RWPE2 (cell line): ENCODE measurements around the gene DRD4.

Experiments
- ATAC-seq: fragments of 200-7000 bp; cut with Tn5 transposase; 3 replicates; pipeline ENCODE4 v1.9.1; 2021; ENCODE audit warnings: low read depth
- DNase-seq: peaks from one replicate; pipeline ENCODE4 v3.0.0-alpha.2; 2020; ENCODE audit warnings: low spot score
- H3K27ac ChIP-seq: fragments of 450-650 bp; 2 replicates; pipeline ENCODE4 v1.5.1; 2017; ENCODE audit warnings: mild to moderate bottlenecking; ENCODE audit not compliant: poor library complexity, severe bottlenecking
- H3K27me3 ChIP-seq: fragments of 250-450 bp; sonication (Bioruptor Pico); 2 replicates; pipeline ENCODE4 v1.5.1; 2021; ENCODE audit warnings: mild to moderate bottlenecking, moderate library complexity; ENCODE audit not compliant: insufficient read depth, poor library complexity, severe bottlenecking
- H3K36me3 ChIP-seq: fragments of 250-450 bp; sonication (Bioruptor Pico); 2 replicates; pipeline ENCODE4 v1.5.1; 2020; ENCODE audit warnings: low read depth, mild to moderate bottlenecking, moderate library complexity
- H3K4me1 ChIP-seq: fragments of 250-450 bp; sonication (Bioruptor Pico); 2 replicates; pipeline ENCODE4 v1.5.1; 2021; ENCODE audit warnings: mild to moderate bottlenecking, moderate library complexity; ENCODE audit not compliant: insufficient read depth, poor library complexity, severe bottlenecking
- H3K4me3 ChIP-seq: fragments of 250-450 bp; sonication (Bioruptor Pico); 2 replicates; pipeline ENCODE4 v1.5.1; 2021; ENCODE audit warnings: mild to moderate bottlenecking, moderate library complexity; ENCODE audit not compliant: severe bottlenecking
- H3K9me3 ChIP-seq: fragments of 250-450 bp; sonication (Bioruptor Pico); 2 replicates; pipeline ENCODE4 v1.5.1; 2021; ENCODE audit warnings: mild to moderate bottlenecking, moderate library complexity; ENCODE audit not compliant: severe bottlenecking
- TF ChIP-seq, protein P1 (sequence below): fragments of 450-650 bp; IDR thresholded peaks from one replicate; pipeline ENCODE4 v1.5.1; 2017; ENCODE audit warnings: mild to moderate bottlenecking, moderate library complexity; ENCODE audit not compliant: poor library complexity, severe bottlenecking

DRD4 gene

GRCh38 chr11:592501-592900, 44.6 kb upstream of the DRD4 start:
- H3K4me1 ChIP-seq = no peaks in the 10 kb centered on the region
- no peaks in the 10 kb centered on the region for H3K27me3 ChIP-seq
- peaks cover 85% of the 10 kb centered on the region for H3K36me3 ChIP-seq
- no peak overlapping the region for H3K27ac ChIP-seq
- no peak for DNase-seq
- no peak overlapping the region for H3K4me3 ChIP-seq
- TF ChIP-seq, protein P1, sequence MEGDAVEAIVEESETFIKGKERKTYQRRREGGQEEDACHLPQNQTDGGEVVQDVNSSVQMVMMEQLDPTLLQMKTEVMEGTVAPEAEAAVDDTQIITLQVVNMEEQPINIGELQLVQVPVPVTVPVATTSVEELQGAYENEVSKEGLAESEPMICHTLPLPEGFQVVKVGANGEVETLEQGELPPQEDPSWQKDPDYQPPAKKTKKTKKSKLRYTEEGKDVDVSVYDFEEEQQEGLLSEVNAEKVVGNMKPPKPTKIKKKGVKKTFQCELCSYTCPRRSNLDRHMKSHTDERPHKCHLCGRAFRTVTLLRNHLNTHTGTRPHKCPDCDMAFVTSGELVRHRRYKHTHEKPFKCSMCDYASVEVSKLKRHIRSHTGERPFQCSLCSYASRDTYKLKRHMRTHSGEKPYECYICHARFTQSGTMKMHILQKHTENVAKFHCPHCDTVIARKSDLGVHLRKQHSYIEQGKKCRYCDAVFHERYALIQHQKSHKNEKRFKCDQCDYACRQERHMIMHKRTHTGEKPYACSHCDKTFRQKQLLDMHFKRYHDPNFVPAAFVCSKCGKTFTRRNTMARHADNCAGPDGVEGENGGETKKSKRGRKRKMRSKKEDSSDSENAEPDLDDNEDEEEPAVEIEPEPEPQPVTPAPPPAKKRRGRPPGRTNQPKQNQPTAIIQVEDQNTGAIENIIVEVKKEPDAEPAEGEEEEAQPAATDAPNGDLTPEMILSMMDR = no peak
- no peak for ATAC-seq
- no peaks in the 10 kb centered on the region for H3K9me3 ChIP-seq

DNA sequence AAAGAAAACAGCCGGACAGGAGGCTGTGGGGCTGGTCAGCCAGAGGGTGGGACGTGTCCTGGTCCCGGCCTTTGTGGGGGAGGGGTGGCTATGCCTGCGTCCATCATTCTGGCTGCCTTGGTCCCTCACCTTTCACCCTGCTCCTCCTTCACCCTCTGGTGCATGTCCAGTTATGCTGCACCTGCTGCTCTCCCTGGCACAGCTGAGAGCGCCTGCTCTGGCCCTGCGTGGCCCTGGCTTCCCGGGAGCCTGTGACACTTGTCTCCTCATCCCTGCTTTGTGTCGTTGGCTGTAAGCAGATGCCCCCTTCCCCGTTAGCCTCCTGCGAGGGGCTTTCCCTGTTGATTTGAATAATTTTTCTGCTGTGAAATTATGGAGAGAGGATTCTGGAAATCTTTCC, 44.2 kb upstream of the DRD4 start:
- Histone ChIP-seq H3K4me1 (no peaks in the 10 kb centered on the region), H3K36me3 (peaks cover 83% of the 10 kb centered on the region), H3K27me3 (no peaks in the 10 kb centered on the region), H3K4me3 (no peak overlapping the region), H3K9me3 (no peaks in the 10 kb centered on the region), H3K27ac (no peak overlapping the region)
- DNase-seq (no peak), ATAC-seq (no peak)
- TF ChIP-seq, protein P1 = no peak

DNA sequence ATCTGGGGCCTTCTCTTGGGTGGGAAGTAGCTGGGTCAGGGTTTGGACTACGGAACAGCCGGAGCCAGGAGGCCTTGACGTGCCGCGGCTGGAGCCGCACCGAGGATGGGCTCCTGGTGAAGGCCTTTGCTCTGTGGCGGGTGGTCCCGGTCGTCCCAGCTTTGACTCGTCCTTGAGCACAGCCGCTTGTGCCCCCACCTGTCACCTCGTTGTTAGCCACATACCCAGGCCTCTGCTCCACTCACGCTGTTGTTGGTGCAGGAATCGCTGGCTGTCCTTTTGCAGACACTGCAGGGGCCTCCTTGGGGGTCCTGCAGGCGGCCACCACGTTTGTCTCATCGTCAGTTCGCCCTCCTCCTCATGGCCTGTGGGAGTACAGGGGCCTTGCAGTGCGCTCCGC, 43.7 kb upstream of the DRD4 start:
- H3K4me3 ChIP-seq = no peak overlapping the region
- H3K27ac ChIP-seq = no peak overlapping the region
- TF ChIP-seq, protein P1 = no peak
- H3K4me1 ChIP-seq = no peaks in the 10 kb centered on the region
- DNase-seq (no peak), ATAC-seq (no peak)
- H3K36me3 ChIP-seq = peaks cover 83% of the 10 kb centered on the region
- no peaks in the 10 kb centered on the region for H3K27me3 ChIP-seq
- H3K9me3 ChIP-seq = no peaks in the 10 kb centered on the region

DNA sequence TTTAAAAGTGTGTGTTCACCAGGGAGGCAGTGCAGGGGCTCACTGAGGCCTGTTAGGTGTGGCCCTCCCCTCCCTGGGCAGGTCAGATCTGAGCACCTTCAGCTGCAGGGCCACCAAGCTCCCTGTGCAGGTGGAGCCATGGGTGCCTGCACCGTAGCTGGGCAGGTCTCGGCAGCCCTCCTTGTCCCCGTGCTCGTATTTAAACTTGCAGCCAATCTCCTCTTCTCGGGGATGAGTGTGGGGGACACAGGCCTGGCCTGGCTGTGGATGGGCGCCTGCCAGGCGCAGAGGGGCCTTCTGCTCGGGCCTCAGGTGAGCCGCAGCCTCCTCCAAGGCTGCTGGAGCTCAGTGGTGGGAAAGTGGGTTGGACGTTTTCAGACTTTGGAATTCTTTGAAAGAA, 41.7 kb upstream of the DRD4 start:
- TF ChIP-seq, protein P1 = no peak
- H3K27me3 ChIP-seq = no peaks in the 10 kb centered on the region
- ATAC-seq (no peak; the same call in 2 of the 3 replicates), DNase-seq (no peak)
- no peak overlapping the region for H3K27ac ChIP-seq
- H3K4me1 ChIP-seq = no peaks in the 10 kb centered on the region
- H3K4me3 ChIP-seq = no peak overlapping the region
- H3K36me3 ChIP-seq = peaks cover 88% of the 10 kb centered on the region
- no peaks in the 10 kb centered on the region for H3K9me3 ChIP-seq

- Histone ChIP-seq H3K27me3 (no peaks in the 10 kb centered on the region), H3K4me1 (no peaks in the 10 kb centered on the region), H3K36me3 (peaks cover 90% of the 10 kb centered on the region), H3K27ac (no peak overlapping the region), H3K9me3 (no peaks in the 10 kb centered on the region), H3K4me3 (no peak overlapping the region)
- DNase-seq (no peak), ATAC-seq (no peak)
- TF ChIP-seq, protein P1 = no peak
These were observed 40.7 kb upstream of the DRD4 start for GRCh38 chr11:596374-596773.
